ENCODE results near the gene BAZ2B. TPM values are rescaled to one million over a fixed set of nuclear protein-coding genes. Genes with fewer than 3 reads are reported as not detected.
A peak's percentile ranks its signal among the peaks of the same experiment; 100 is the strongest.

The BAZ2B gene
- total RNA-seq, 2 donors from 2014 or later, result 60.8 to 84.5 TPM

GRCh38 chr2:159595410-159596046 lies 20.8 kb downstream of the BAZ2B start:
- no peak for DNase-seq (ENCODE audit: low spot score)
- Histone ChIP-seq H3K27ac (no peak overlapping the region), H3K9me3 (no peaks in the 10 kb centered on the region), H3K4me1 (replicated peaks) (no peaks in the 10 kb centered on the region), H3K36me3 (no peaks in the 10 kb centered on the region), H3K4me3 (no peak overlapping the region), H3K27me3 (replicated peaks; ENCODE audit: insufficient read depth) (no peaks in the 10 kb centered on the region)
- intact Hi-C loops (cut with DNase I), result no loop called here
- WGBS, result 62% methylated on average over 6 of the region's 6 CpGs
- TF ChIP-seq POLR2A (IDR thresholded peaks at IDR 0.05) (no peak), POLR2AphosphoS5 (IDR thresholded peaks at IDR 0.05) (peak; percentile 38), CTCF (IDR thresholded peaks at IDR 0.05) (no peak)

- Histone ChIP-seq H3K27ac (no peak overlapping the region), H3K27me3 (replicated peaks; ENCODE audit: insufficient read depth) (no peaks in the 10 kb centered on the region), H3K4me3 (no peak overlapping the region), H3K9me3 (no peaks in the 10 kb centered on the region), H3K4me1 (replicated peaks) (no peaks in the 10 kb centered on the region), H3K36me3 (no peaks in the 10 kb centered on the region)
- 82% methylated on average over 3 of the region's 4 CpGs for WGBS
- intact Hi-C loops (cut with DNase I), result no loop called here
- TF ChIP-seq POLR2A (IDR thresholded peaks at IDR 0.05) (no peak), CTCF (IDR thresholded peaks at IDR 0.05) (no peak), POLR2AphosphoS5 (IDR thresholded peaks at IDR 0.05) (no peak)
- no peak for DNase-seq (ENCODE audit: low spot score)
Measured at GRCh38 chr2:159592441-159592840, 23.9 kb downstream of the BAZ2B start.

DNA sequence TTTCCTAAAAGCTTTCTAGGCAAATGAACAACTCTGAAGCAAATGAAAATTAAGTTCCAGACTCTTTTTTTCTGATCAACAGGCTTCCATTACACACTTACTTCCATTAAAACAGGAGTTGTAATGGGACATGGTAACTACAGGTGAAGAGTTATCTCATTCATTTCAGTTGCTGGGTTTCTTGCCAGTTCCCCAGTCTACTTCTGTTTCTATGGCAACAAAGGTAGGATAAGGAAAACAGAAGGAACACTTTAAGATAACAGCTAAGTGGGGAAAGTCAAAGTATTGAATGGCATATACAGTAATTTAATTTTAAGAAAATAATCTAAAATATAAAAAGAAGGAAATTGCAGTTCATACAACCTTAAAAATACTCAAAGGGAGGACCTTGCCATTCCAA lies 25.1 kb downstream of the BAZ2B start:
- H3K36me3 ChIP-seq, result no peaks in the 10 kb centered on the region
- no peaks in the 10 kb centered on the region for H3K9me3 ChIP-seq
- no peaks in the 10 kb centered on the region for H3K4me1 ChIP-seq (replicated peaks)
- intact Hi-C loops (cut with DNase I), result no loop called here
- H3K4me3 ChIP-seq, result no peak overlapping the region
- TF ChIP-seq POLR2AphosphoS5 (IDR thresholded peaks at IDR 0.05), result no peak
- no peak for TF ChIP-seq CTCF (IDR thresholded peaks at IDR 0.05)
- no peak for TF ChIP-seq POLR2A (IDR thresholded peaks at IDR 0.05)
- no peaks in the 10 kb centered on the region for H3K27me3 ChIP-seq (replicated peaks; ENCODE audit: insufficient read depth)
- H3K27ac ChIP-seq, result no peak overlapping the region
- DNase-seq (ENCODE audit: low spot score), result no peak

DNA sequence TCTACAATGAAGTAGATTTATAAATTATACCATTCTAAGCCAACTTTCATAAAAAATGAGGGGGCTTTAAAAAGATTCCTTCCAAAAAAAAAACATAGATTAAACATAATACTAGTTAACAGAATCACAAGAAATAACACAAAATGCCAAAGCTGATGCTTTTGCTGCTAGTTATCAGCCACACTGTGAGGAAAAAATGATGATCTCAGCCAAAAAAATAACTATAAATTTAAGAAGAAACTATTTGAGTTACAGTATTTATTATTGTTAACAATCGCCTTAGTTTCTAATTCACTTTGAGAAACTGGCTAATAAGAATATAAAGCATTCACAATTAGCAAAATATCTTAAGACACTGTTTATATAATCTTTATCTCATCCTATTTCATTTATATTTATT lies 27.1 kb downstream of the BAZ2B start:
- H3K36me3 ChIP-seq, result no peaks in the 10 kb centered on the region

More for the DNA sequence above, 27.1 kb downstream of the BAZ2B start:
- no peaks in the 10 kb centered on the region for H3K4me1 ChIP-seq (replicated peaks)
- TF ChIP-seq POLR2A (IDR thresholded peaks at IDR 0.05), result no peak
- TF ChIP-seq CTCF (IDR thresholded peaks at IDR 0.05), result no peak
- TF ChIP-seq POLR2AphosphoS5 (IDR thresholded peaks at IDR 0.05), result no peak
- no peaks in the 10 kb centered on the region for H3K27me3 ChIP-seq (replicated peaks; ENCODE audit: insufficient read depth)
- H3K4me3 ChIP-seq, result no peak overlapping the region
- 78% methylated on average over 1 of the region's 1 CpG for WGBS
- intact Hi-C loops (cut with DNase I), result no loop called here
- H3K27ac ChIP-seq, result no peak overlapping the region
- no peak for DNase-seq (ENCODE audit: low spot score)
- H3K9me3 ChIP-seq, result no peaks in the 10 kb centered on the region
